ENCODE data around the gene USP34.
"Not testable (repeated sequence)": the region's sequence is repeated elsewhere in the genome, so short reads cannot be mapped to it uniquely, and the experiment has no call there.

Gene USP34

GRCh38 chr2:61185231-61185728, 285.6 kb downstream of the USP34 start:
- DNase-seq, result no peak

GRCh38 chr2:61184263-61184662, 286.6 kb downstream of the USP34 start:
- DNase-seq, result no peak

GRCh38 chr2:61183795-61184194, 287.1 kb downstream of the USP34 start:
- DNase-seq, result no peak

GRCh38 chr2:61182059-61182383, 288.9 kb downstream of the USP34 start:
- no peak for DNase-seq

GRCh38 chr2:61181382-61182058, 289.4 kb downstream of the USP34 start:
- peak in 1 of 56 donors; percentile 24 for DNase-seq

GRCh38 chr2:61180686-61181085, 290.2 kb downstream of the USP34 start:
- DNase-seq, result no peak

- peak in 40 of 56 donors; percentile 11 to 71 (median 42) for DNase-seq
These were observed 290.9 kb downstream of the USP34 start for GRCh38 chr2:61179701-61180639.

GRCh38 chr2:61178603-61179545, 292.0 kb downstream of the USP34 start:
- peak in 2 of 56 donors; percentile 3 to 4 for DNase-seq

- DNase-seq, result peak in 17 of 56 donors; percentile 20 to 68 (median 50)
These were observed 292.9 kb downstream of the USP34 start for GRCh38 chr2:61177727-61178549.

- DNase-seq, result peak in 55 of 56 donors; percentile 61 to 95 (median 89)
These were observed 293.8 kb downstream of the USP34 start for GRCh38 chr2:61176755-61177726.

GRCh38 chr2:61175036-61175435, 295.9 kb downstream of the USP34 start:
- no peak for DNase-seq

- no peak for DNase-seq
These were observed 297.8 kb downstream of the USP34 start for GRCh38 chr2:61173116-61173515.

GRCh38 chr2:61172671-61173070, 298.2 kb downstream of the USP34 start:
- no peak for DNase-seq

GRCh38 chr2:61167579-61167978, 303.3 kb downstream of the USP34 start:
- DNase-seq, result no peak

GRCh38 chr2:61165946-61166345, 304.9 kb downstream of the USP34 start:
- no peak for DNase-seq

- DNase-seq, result not testable (repeated sequence)
These were observed 305.8 kb downstream of the USP34 start for GRCh38 chr2:61165082-61165481.

GRCh38 chr2:61162721-61163120, 308.2 kb downstream of the USP34 start:
- DNase-seq, result no peak

- no peak for DNase-seq
These were observed 309.0 kb downstream of the USP34 start, which contains the start of gene C2orf74 for GRCh38 chr2:61161888-61162287. TSS of gene C2orf74 (plus strand) at chr2:61162188. CDS start at chr2:61162515, 327 bp downstream.
